T47D (cell line): Measurements from ENCODE around the gene DNAAF1.

ENCODE experiments used
- DNase-seq, 2 experiments: peaks; one replicate each; pipeline versions ENCODE4 v3.0.0 to v3.0.0-alpha.2; 2011 to 2012; ENCODE audit warnings: low read depth in 1 of 2, low spot score in 1 of 2
- JUND ChIP-seq: IDR thresholded peaks from 2 replicates; pipeline ENCODE4 v1.6.1; 2012; ENCODE audit warnings: low read depth
- in situ Hi-C: cut with HindIII; loops from 2 replicates; pipeline ENCODE4 v1.10.0; 2016; ENCODE audit warnings: low sequenced_read_pairs, low pct_unique_long_range_greater_than_20kb

Gene DNAAF1

DNA sequence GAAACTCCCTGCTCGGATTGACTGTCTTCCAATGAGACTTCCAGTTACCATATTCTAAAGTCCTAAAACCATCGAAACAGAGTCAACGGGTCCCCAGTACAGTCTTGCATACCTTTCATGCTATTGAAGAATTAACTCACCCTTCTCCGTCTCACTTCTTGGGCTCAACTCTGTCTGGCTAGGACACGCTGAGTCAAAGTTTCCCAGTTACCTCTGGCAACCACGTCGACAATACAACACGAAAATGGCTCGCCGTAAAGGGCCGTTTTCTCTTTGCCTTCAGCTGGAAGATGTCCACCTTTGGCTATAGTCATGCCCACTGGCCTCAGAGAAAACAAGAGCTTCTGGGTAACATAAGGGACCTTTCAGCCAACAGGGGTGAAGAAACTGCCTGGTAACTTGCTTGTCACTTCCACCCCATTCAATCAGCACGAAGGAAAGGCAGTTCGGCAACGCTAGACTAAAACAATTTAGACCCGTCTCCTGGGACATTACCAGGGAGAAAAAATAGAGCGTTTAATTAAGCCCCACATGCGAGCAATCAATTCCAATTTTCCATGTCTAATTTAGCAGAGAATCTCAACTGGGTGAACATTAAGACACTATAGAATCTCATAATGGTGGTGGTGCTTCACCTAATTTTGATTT is 73.2 kb downstream of the DNAAF1 start:
- DNase-seq, result no peak
- TF ChIP-seq JUND, result no peak
- in situ Hi-C loops, result no loop called here

DNA sequence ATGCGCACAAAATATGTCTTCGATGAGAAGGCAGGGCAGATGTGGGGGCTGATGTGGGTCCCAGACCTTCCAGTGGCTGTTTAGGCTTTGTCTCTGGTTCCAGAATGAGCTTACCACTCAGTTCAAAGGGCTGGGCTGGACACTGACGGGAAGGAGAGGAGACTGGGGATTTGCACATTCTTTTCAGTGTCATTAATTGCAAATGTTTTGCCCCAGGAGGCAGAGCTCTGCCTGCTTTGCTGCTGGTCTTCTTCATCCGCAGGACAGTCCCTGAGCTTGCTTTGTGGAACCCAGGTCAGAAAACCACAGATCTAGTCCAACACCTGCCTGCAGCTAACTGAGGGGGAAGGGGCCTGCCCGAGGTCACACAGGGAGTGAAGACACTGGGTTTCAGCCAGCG is 73.8 kb downstream of the DNAAF1 start:
- in situ Hi-C loops, result no loop called here
- no peak for DNase-seq
- TF ChIP-seq JUND, result no peak

DNA sequence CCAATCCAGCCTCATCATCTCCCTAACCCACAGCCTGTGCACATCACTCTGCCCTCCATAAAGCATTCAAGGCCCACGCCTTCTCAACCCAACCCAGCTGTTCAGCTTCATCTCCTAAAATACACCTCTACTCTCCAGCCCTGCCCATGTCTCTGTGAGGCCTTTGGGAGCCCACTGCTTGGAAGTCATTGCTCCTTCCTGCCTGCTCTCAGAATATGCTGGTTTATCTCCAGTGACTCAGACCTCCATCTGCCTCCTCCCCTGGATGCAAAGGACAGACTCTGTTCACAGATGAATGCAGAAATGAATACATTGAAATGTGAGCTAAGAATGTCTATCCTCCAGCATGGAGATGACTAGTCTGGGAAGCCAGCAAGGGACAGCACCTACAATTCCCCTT is 75.7 kb downstream of the DNAAF1 start:
- DNase-seq, result no peak
- in situ Hi-C loops, result no loop called here
- TF ChIP-seq JUND, result no peak

DNA sequence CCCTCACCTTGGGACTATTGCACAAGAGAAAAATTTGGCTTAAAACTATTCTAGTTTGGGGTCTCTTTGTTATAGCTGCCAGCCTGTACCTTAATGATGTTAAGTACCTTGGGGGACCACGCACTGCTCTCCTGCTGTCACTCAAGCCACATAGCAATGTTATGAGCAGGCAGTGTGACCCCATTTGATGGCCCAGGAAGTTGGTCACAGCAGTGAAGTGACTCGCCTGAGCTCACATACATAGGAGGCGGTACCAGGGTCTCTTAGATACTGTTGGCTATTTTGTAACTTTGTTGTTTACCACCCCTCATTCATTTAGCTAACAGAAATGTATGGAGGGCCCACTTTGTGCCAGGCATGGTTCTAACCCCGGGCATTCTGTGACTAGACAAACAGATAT is 78.3 kb downstream of the DNAAF1 start:
- DNase-seq, result no peak
- TF ChIP-seq JUND, result no peak
- in situ Hi-C loops, result no loop called here

DNA sequence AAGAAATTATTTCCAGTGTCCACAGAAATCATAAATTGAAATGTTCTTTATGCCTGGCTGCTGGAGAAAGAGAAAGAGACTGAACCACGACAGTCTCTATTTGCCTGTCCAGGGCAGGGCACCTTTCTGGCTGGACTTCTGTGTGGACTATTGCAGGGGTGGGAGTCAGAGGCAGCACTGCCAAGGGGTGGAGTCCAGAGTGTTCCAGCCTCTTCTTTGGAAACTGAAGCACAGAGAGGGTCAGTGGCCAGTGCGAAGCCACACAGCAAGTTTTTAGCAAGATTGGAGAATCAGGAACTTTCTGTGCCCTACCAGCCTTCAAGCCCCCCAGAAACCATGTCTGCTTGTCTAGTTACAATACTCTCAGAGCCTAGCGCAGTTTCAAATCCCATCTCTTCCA is 79.4 kb downstream of the DNAAF1 start:
- no peak for TF ChIP-seq JUND
- in situ Hi-C loops, result no loop called here
- DNase-seq, result no peak

DNA sequence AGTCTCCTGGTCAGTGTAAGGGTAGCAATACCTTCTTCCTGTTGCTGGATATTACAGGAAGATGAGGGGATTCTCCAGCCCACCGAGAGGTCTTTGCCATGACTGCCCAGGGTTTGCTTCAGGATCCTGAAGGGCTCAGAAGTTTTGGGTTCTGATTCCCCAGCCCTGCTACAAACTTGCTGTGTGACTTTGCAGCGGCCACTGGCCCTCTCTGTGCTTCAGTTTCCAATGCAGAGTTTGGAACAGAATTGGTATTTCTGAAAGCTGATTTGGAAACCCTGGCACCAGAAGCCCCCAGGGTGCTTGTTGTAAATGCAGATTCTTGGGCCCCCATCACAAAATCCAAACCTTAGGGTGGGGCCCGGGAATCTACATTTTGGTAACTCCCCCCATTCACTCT is 80.0 kb downstream of the DNAAF1 start:
- TF ChIP-seq JUND, result no peak
- in situ Hi-C loops, result no loop called here
- DNase-seq, result no peak

DNA sequence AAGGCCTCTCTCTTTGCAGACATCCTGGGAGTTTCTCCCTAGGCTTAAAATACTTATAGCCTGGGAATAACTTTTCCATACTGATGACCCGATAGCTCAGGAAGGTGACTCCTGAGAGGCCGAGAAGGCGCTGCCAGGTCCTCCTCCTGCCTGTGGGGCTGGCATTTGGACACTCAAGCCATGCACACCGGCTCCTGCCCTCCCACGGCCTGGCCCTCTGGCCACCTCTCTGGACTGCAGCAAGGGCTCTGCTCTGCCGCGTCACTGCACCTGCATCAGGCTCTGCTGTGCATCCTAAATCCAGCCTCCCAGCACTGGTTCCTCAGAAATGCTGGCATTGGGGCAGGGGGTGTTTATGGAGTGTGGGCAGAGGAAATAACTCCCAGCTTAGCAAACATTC is 80.5 kb downstream of the DNAAF1 start:
- in situ Hi-C loops, result no loop called here
- no peak for TF ChIP-seq JUND
- DNase-seq, result no peak

DNA sequence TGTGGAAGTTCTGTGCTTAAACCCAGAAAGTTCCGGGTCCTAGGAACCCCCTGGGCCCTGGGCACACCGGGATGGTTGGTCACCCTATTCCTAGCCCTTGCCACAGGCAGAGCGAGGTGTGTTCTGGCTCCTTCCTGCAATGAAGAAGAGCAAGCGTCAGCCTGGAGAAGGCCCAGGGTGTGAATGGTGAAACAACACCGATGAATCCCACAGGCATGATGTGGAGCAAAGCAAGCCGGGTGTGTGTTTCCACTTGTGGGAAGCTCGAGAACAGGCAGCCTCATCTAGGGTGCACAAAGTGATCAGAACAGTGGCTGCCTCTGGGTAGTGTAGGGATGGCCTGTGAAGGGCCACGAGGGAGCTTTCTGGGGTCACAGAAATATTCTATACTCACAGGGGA is 80.9 kb downstream of the DNAAF1 start:
- in situ Hi-C loops, result no loop called here
- no peak for DNase-seq

More for the DNA sequence above, 80.9 kb downstream of the DNAAF1 start:
- no peak for TF ChIP-seq JUND
